A673 (cell line): ENCODE data around the gene C20orf202.

Experiments used
- CTCF ChIP-seq: fragments of 300-800, 200-600 bp; sonication (generic); conservative IDR thresholded peaks from 2 replicates; pipeline ENCODE4 v1.5.1; 2017; ENCODE audit warnings: low read depth, mild to moderate bottlenecking, antibody characterized with exemption, low read length, moderate library complexity, mixed read lengths
- EZH2 ChIP-seq: fragments of 200-600 bp; sonication (generic); IDR thresholded peaks from 2 replicates; pipeline ENCODE4 v1.6.1; 2017; ENCODE audit warnings: borderline replicate concordance, low read depth, mild to moderate bottlenecking, mixed read lengths, antibody characterized with exemption, low read length; ENCODE audit not compliant: poor library complexity, severe bottlenecking

DNA sequence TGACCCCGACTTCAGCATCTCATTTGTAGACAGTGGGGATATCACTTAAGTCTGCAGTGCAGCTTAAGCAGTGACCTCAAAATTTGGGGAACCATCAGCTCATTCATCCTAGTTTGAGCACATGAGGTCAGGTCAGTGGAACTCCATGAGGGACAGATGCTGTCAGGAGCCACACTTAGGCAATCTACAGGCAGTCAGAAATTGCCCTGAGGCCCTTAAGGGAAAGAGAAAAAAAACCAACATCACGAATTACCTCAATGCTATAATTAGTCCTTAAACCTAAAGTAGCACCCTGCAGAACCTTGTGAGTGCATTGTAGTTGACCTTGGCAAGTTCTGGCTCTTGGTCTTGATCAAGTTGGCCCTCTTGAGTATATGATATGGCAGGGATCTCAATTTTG is 39.6 kb upstream of the C20orf202 start:
- TF ChIP-seq CTCF (no peak), EZH2 (no peak)
